GM11168 (cell line): ENCODE data around the gene TTC23.

ENCODE experiments used
- in situ Hi-C: fragments of 300-500 bp; cut with MboI; formaldehyde crosslinking; loops from one replicate; pipeline ENCODE4 v1.12.0; 2022; ENCODE audit warnings: low sequenced_read_pairs; ENCODE audit not compliant: unreplicated experiment

TTC23 gene

GRCh38 chr15:99249270-99249841 is at the start of gene TTC23:
Gene TTC23 (minus strand): TSS chr15:99249581. CDS start chr15:99228712, 20,869 bp downstream.
- in situ Hi-C loops: no loop called here

DNA sequence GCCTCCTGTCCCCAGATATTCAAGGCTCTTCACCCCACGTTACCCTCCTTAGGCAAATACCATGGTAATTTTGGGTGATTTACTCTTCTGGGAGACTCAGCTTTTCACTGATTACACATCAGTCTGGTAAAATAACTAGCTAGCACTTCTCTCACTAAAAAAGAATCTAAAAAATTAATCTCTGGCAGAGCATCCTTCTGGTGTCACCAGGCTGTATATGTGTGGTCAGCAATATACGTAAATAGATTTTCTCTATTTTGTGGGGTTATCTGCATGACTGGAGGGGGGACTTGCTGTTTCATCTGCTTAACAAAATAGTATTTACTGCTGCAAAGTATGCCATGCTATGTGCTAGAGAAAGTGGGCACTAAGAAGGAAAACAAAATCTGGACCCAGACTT is 47.0 kb upstream of the TTC23 start:
- in situ Hi-C loops: no loop called here

DNA sequence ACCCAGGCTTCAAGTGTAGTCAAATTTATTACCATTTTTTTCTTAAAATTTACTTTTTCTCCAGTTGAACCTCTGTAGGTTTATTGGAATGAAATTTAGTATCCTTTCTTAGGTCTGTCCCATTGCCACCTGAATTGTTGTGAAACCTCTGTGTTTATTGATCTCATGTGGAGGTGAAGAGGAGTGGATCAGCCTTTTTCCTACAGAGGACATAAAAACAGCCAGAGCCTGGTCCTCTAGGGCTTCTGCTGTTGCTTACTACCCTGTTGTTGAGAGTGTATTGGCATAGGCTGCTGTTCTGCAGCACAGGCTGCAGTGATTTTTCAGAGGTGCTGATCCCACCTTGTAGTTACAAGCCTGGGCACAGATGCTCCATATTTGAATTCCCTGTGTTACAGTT is 46.5 kb upstream of the TTC23 start:
- in situ Hi-C loops: no loop called here

GRCh38 chr15:99291643-99292042 is 42.3 kb upstream of the TTC23 start:
- in situ Hi-C loops: no loop called here

DNA sequence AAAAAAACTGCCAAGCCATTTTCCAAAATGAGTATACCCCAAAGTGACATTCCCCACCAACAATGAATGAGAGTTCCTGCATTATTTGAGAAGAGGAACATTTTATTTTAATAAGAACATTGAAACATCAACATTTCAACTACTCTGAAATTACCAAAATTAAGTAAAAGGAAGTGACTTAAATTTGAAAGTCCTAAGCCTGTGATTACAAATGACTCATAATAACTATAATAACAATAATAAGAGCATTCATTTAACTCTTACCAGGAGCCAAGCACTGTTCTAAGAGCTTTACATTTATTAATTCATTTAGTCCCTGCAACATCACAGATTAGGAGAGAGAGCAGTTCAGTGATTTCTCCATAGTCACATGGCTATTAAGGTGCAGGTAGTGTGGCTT is 34.3 kb upstream of the TTC23 start:
- in situ Hi-C loops: no loop called here

GRCh38 chr15:99282586-99282985 is 33.2 kb upstream of the TTC23 start:
- in situ Hi-C loops: no loop called here

GRCh38 chr15:99282121-99282520 is 32.7 kb upstream of the TTC23 start:
- in situ Hi-C loops: no loop called here

DNA sequence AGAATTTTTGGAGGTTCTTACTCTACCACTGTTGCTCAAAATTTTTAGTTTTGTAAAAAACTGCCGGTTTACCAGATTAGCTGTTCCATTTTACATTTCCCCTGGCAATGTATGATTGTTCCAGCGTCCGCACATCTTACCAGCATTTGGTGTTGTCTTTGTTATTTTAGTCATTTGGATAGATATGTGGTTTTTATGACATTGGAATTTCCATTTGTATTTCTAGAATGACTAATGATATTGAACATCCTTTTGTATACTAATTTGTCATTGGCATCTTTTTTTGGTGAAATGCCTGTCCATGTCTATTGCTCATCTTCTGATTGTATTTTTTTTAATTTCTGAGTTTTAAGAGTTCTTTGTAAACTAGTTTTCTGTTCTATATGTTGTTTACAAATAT is 30.4 kb upstream of the TTC23 start:
- in situ Hi-C loops: loop anchor here (5.0 kb wide), 1 partner anchor 472 kb away; no protein-coding TSS in a partner anchor

DNA sequence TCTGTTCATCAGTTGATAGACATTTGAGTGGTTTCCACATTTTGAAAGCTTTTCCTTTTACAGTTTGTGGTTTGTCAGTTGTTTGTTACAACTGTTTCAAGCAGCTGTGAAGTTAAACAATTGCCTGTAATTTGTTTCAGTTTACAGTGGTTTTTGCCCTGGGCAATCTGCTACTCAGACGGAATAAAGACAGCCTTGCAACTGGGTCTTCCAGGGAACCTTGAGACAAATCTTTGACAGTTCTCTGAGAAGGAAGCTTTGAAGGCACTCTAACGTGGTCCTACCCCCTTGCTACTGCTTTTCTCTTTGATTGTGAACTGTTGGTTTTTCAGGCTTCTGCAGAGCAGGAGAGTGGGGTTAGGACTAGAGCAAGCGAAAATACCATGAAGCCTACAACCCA is 29.9 kb upstream of the TTC23 start:
- in situ Hi-C loops: loop anchor here (5.0 kb wide), 1 partner anchor 473 kb away; no protein-coding TSS in a partner anchor

GRCh38 chr15:99275525-99276128 is 26.2 kb upstream of the TTC23 start:
- in situ Hi-C loops: loop anchor here (5.0 kb wide), 1 partner anchor 477 kb away; no protein-coding TSS in a partner anchor

GRCh38 chr15:99275061-99275460 is 25.7 kb upstream of the TTC23 start:
- in situ Hi-C loops: loop anchor here (5.0 kb wide), 1 partner anchor 477 kb away; no protein-coding TSS in a partner anchor

GRCh38 chr15:99273801-99274200 is 24.4 kb upstream of the TTC23 start:
- in situ Hi-C loops: no loop called here

DNA sequence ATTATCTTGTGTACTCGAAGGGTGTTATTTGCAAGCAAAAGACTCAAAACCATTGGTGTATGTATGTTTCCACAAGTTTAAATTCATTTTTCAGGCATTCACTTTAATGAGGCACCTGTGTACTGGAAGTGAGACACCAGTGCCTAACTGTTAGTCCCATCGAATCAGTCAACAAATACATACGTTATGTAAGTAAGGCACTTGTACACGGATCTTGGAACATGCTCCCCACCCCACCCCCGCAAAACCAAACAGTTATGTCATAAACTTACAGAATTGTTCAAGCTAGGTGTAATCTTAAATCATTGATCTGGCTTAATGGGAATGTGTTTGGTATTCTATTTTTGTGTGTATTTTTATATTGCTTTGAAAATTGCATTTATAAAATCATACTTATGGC is 19.1 kb upstream of the TTC23 start:
- in situ Hi-C loops: no loop called here

- in situ Hi-C loops: no loop called here
Observed at GRCh38 chr15:99267957-99268356, 18.6 kb upstream of the TTC23 start.

- in situ Hi-C loops: no loop called here
Observed at GRCh38 chr15:99265541-99266070, 16.2 kb upstream of the TTC23 start.

- in situ Hi-C loops: no loop called here
Observed at GRCh38 chr15:99264125-99264524, 14.7 kb upstream of the TTC23 start.

- in situ Hi-C loops: no loop called here
Observed at GRCh38 chr15:99257107-99257750, 7.8 kb upstream of the TTC23 start.

DNA sequence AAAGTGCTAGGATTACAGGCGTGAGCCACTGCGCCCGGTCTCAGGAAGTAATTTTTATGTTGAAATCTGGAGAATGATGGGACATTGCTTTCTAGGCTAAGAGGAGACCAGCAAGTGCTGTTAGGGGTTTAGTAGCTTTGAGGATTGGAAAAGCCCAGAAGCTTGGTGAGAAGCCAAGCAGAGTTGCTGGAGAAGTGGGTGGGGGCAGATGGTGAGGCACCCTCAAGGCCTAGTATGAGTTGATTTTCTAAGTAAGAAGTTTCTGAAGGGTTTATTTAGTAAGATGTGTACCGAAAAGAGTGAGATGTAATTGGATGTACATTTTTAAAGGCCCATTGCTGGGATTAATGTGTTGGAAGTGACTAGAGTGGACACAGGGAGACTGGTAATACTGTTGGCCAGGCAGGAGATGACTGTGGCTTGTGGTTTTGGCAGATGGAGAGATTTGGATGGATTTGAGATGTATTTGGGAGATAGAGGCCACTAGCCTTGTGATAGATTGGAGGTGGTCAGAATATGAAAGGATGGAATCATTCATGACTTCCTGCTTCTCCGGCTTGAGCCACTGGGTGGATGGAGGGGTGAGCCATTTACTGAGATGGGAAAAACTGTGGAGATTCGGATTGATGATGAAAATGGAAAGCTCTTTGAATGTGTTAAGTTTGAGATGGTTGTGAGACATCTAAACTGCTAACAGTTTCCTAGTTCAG is 4.2 kb upstream of the TTC23 start:
- in situ Hi-C loops: no loop called here

GRCh38 chr15:99252326-99252725 is 2.9 kb upstream of the TTC23 start:
- in situ Hi-C loops: no loop called here
